Activated T-cell treated with anti-CD3 and anti-CD28 coated beads for 1 hour (primary cell): ENCODE data around the gene MIPEP.
A peak's percentile ranks its signal among the peaks of the same experiment; 100 is the strongest.

Experiments
- DNase-seq: peaks from one replicate; pipeline ENCODE4 v3.0.0-alpha.2; 2020; ENCODE audit warnings: low read depth

Gene MIPEP

DNA sequence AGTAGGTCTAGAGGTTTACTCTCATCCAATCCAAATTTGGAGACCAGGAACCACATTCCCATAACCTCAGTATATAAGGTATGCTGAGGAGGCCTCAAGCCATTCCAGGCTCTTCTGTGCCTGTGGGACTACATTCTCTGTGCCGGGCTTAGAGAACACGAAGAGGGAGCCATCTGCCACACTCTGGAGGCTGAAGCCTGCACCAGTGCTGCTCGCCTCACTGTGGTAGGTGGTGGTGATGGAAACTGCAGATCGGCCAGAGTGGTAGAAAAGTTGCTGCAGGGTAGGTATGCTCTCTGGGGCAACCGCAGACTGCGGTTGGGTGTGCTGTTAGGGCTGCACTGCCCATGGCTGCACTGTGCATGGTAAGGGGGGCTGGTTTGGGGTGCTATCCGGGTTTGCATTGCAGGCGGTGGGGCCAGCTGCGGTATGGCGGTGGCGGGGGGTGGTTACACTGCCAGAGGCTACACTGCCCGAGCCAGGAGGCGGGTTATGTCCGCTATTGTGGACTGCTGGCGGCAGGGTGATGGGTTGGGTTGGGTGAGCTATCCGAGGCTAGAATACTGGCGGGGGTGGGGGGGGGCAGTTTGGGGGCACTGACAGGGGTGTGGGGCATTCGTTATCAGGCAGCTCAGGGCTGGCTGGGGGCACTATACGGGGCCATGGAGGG, 174.0 kb downstream of the MIPEP start:
- no peak for DNase-seq

DNA sequence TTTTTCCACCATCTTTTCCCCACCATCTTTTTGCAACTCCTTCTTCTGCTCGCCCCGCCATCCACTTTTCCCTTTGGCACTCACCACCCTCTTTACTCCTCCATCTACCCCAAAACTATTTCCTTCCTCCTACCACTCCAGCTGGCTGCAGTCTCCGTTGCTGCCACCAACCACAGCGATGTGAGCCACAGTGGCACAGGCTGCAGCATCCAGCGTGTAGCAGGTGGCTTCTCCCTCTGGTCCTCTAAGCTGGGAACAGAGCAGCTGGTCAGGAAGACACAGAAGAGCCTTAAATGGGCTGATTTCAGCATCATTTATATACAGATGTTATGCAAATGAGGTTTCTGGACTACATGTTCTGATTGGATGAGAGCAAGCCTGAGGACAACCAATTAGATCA, 174.5 kb downstream of the MIPEP start:
- DNase-seq, result no peak

DNA sequence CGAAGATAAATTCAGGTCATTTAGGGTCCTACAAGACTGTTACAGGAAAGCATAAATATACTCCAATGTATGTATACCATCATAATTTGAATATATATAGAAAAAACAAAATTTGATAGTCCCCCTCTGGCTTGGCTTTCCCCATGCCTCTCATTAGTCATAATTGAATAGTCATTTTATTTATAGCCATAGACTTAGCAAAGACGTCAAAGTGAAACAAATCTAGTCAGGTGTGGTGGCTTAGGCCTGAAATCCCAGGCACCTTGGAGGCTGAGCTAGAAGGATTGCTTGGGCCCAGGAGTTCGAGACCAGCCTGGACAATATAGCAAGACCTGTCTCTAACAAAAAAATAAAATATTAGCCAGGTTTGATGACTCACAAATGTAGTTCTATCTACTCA, 177.8 kb downstream of the MIPEP start:
- DNase-seq, result no peak

DNA sequence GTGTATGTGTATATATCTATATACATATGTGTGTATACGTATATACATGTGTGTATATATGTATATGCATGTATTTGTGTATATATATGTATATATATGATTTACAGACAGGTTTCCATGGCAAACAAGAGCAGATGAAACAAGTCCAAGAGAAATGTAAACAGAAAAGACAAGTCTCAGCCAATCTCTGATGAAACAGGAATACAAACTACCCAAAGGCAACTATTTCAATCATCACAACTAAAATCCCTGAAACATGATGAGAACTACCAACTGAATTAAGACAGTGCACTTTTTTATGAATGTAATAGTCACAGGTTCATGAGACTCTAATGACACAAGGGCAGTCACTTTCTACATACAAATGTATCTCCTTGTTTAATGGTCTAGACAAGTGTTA, 178.8 kb downstream of the MIPEP start:
- DNase-seq, result no peak

DNA sequence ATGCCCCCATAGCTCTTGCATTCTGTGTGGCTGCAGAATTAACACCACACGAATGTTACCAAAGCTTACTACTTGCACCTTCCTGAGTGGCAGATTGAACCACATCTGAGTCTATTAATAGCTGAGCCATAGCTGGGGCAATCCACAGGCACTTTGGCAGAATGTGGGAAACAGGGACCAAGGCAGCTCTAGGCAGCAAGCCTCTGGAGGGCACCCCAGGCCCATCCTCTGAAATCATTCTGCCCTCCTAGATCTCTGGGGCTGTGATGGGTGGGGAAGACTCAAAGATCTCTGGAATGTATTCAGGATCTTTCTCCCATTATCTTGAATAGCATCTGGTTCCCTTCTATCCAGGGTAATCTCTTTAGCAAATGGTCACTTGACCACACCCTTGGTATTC, 179.7 kb downstream of the MIPEP start:
- DNase-seq, result no peak

DNA sequence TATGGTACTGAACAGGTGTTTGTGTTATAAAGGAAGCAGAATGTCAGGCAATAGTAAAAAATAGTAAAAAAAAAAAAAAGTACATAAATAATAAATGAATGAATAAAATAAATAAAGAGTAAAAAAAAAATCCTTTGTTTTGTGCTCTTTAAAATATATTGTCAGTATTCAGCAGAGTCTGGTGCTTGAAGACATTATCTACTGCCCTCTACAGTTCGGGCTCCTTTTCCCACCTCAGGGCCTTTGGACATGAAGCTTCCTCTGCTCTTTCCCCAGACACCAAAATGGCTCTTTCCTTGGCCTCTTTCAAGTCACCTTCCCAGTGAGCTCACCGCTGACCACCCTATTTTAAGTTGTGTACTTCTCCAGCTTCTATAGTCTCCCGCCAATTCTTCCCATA, 181.5 kb downstream of the MIPEP start:
- no peak for DNase-seq

DNA sequence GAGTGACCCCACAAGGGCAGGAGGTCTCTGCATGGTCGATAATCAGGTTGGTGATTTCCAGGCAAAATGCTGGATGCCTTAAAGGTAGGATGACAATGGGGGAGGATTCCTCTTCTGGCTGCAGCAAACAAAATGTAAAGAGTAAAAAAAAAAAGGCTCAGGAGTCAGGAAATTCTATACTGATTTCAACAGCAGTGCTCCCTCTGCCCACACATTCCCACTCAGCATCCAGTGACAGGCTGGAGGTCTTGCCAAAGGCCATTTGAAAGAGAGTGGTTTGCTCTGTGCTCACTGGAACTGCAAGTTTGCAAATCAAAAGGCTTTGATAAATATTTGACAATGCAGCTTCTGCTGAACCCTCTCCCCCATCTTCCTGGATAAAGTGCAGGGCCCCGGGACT, 183.6 kb downstream of the MIPEP start:
- no peak for DNase-seq

DNA sequence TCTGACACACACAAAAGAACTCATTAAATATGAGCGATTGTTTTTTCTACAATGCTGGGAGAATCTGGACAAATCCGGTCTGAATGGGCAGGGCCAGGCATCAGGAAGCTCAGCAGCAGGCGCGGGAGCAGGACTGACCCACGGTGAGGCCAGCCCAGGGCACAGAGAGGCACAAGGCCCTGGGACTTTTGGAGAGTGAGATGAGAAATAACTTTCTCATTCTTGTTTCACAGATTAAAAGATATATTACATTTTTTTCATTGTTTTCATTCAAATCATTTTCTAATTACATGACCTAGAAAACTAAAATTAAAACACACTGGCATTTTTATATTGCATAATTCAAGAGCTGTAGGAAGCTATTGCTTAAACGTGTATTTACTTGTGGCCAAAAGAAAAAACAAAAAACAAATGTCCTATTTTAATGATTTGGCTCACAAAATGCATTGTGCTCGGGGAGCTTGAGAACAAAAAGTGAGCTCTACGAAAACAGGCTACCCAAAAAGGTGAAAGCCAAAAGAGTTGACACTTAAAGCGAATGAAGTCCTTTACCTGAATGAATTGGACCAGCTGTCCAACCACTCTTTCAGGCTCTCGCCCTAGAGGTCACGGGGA, 185.8 kb downstream of the MIPEP start:
- no peak for DNase-seq

DNA sequence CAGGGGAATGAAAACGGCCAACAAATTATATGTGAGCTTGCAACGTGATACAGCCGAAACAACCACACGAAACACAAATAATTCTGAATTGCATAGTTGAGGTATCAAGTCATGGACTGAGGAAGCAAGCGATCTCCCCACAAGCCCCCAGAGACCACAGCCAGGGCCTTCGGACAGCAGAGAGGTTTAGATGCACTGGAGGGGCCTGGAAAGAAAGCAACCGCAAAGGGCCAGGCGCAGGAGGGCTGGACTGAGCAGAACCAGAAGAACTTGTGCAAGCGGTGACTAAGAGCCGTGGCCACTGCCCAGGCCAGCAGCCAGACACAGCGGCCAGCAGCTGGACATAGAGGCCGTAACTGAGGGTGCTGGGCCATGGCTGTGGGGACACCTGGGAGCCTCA, 187.6 kb downstream of the MIPEP start:
- DNase-seq, result no peak

DNA sequence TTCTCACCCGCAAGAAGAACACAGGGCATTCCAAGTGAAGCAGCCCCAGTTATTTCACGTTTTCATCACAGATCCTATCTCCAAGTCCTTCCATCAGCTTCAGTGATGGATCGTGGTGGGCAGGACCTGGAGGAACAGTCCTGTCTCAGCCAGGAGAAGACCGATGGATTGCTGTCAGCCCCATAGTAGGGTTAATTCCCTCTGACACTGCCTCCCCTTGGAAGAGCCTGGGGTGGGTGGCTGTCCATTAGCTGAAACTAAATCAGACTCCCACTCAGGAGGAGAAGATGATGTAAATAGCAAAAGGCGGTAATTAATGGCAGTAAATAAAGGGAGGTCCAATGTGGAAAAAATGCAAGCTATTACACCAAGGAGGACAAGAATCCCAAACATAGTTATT, 188.0 kb downstream of the MIPEP start:
- no peak for DNase-seq

DNA sequence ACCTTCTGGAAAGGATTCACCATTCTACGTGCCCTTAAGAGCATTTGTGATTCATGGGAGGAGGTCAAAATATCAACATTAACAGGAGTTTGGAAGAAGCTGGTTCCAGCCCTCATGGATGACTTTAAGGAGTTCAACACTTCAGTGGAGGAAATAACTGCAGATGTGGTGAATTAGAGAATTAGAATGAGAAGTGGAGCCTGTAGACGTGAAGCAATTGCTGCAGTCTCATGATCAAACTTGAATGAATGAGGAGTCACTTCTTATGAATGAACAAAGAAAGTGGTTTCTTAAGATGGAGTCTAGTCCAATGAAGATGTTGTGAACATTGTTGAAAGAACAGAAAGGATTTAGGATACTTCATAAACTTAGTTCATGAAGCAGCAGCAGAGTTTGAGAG, 189.9 kb downstream of the MIPEP start:
- DNase-seq, result no peak

DNA sequence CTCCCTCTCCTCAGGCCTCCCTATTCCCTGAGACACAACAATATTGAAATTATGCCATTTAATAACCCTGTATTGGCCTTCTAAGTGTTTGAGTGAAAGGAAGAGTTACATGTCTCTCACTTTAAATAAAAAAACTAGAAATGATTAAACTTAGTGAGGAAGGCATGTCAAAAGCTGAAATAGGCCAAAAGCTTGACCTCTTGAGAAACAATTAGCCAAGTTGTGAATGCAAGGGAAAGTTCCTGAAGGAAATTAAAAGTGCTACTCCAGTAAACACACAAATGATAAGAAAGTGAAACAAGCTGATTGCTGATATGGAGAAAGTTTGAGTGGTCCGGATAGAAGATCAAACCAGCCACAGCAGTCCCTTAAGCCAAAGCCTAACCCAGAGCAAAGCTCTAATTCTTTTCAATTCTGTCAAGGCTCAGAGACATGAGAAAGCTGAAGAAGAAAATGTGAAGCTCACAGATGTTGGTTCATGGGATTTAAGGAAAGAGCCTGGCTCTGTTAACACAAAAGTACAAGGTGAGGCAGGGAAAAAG, 191.4 kb downstream of the MIPEP start:
- no peak for DNase-seq

DNA sequence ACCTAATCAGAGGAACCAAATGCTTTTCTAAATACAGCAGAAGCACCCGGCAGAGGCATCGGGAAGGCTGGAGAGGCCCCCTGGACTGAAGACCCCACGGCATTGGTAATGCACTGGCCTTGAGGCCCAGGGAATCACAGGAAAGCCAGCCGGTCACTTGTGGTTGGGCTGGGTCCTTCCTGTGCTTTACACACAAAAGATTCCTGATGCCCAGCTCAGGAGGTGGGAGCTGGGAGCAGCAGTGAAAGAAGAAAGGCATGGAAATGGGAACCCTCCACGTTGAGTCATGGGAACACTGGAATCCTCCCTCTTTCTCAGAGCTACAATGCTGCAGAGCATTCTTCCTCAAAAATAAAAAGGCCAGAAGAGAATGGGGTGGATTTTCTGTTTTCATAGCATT, 192.6 kb downstream of the MIPEP start:
- DNase-seq, result no peak

DNA sequence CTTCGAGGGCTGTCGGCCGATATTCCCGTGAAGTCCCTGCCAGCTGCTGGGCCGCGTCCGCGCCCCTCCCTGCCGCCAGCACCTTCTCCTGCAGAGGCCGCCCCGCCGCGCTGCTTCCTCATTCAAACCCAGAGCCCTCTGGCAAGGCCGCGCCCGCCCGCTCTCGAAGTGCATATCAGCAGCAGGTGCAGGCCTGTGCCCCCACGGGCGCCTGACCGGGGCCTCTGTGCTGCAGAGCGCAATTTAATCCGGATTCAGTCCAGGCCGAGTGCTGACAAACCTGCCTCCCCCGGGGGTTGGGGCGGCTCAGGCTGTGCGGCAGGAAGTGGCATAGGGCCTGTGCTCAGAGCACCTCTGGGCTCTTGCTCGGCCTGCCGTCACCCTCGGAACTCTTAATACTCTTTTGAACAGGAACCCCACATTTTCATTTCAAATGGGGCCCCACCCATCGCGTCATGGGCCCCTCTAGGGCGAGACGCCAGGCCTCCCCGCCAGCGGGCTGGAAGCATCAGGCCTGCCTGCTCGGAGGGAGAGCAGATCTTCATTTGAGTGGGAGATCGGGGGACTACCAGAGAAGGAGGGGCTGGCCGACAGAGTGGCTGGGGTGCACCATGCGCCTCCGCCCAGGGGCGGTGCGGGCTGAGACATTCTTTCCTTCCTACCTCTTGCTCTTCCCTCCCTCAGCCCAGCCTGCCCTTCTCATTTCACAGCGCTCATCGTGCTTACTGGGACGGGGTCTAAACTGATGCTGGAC, 193.3 kb downstream of the MIPEP start:
- DNase-seq, result peak; percentile 42

DNA sequence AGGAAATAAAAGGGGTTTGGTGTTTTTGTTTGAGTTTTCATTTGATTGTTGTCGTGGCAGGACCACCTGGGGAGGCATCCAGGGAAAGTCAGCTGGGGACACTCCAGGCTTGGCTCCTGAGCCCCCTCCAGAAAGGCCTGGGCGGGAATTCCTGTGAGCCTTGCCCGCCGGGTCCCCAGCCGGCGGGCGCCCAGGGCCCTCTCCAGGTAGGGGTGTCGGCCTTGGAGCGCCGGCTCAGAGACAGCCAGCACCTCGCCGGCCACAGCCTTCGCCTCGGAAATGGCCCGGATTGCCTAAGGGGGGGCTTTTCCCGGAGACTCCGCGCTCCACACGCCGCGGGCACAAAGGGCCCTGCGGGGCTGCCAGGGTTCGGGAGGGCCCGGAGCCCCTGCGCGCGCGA, 194.0 kb downstream of the MIPEP start:
- DNase-seq, result no peak

DNA sequence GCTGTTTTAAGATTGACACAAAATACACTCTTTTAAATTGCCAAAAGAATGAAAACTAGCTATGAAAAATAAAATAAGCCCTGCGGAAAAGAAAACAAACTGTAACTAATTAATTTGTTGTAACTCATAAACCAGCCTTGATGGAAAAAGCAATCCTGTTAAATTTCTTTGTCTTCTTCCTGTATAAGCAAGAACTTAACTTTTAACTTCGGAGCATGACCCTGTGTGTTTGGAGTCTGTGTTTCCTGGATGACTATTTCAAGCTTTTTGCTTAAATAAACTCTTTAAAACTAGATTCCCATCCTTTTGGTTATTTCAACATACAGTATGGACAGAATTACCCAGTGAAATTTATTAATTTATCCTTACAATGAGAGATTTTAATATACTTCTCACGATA, 196.4 kb downstream of the MIPEP start:
- no peak for DNase-seq

DNA sequence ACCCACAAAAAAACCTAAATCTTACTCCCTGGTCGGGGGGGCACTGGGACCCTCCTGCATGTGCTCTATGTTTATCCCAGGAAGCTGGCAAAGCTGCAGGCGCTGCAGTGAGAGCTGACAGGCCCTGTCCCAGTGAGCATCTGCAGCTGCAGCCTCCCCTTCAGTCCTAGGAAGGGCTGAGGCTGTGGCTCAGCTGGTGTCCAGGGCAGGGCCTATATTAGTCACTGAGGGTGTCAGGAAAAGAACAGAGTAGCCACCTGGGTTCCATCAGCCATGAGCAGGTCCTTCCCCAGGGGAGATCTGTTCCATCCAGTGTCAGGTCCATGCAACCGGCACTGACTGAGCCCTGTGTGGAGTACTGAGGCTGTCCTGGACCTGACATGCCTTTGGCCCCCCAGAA, 198.5 kb downstream of the MIPEP start:
- DNase-seq, result no peak

DNA sequence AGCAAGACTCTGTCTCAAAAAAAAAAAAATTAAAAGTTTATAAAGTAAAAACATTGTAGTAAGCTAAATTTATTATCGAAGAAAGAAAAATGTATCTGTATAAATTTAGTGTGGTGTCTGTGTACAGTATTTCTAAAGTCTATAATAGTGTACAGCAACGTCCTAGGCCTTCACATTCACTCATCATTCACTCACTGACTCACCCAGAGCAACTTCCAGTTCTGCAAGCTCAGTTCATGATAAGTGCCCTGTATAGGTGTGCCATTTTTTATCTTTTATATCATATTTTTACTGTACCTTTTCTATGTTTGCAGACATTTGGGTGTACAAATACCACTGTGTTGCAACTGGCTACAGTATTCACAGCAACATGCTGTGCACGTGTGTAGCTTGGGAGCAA, 200.9 kb downstream of the MIPEP start:
- DNase-seq, result no peak

DNA sequence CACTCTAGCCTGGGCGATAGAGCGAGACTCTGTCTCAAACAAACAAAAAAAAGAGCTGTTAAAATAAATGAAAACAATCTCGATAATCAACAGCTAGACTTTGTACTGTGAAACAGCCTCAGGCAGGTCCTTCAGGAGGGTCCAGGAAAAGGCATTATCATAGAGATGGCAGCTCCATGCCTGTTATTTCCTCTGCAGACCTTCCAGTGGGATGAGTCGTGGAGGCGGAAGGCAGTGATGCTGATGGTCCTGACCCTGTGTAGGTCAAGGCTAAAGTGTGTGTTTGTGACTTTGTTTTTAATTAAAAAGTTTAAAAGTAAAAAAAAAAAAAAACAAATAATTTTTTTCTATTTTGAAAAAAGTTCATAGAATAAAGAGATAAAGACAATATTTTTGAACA, 201.6 kb downstream of the MIPEP start:
- no peak for DNase-seq

DNA sequence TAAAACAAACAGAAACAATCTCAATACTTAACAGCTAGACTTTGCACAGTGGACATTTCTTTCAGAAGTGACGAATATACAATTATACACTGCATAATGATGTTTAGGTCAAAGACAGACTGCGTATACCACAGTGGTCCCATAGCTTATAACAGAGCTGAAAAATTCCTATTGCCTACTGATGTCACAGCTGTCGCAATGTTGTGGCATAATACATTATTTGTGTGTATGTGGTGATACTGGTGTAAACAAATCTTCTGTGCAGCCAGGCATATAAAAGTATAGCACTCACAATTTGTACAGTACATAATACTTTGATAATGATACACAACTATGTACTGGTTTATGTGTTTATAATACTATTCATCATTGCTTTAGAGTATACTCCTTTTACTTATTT, 202.3 kb downstream of the MIPEP start:
- DNase-seq, result no peak

DNA sequence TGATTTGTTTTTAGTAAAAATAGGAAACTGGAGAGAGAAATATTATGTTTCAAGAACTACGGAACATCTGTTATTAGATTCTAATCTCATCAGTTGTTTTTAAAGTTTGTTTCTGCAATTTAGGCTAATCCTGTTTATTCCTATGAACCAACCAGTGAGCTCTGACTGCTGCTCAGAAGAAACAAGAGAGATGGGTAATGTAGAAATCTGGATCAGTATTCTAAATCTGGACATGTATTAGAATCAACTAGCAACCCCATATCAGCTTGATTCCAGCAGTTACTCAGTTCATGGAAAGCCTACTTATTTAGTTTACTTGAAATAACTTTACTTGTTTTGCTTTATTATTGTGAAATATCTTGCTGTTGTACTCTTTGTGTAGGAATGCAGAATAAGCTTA, 203.8 kb downstream of the MIPEP start:
- no peak for DNase-seq

DNA sequence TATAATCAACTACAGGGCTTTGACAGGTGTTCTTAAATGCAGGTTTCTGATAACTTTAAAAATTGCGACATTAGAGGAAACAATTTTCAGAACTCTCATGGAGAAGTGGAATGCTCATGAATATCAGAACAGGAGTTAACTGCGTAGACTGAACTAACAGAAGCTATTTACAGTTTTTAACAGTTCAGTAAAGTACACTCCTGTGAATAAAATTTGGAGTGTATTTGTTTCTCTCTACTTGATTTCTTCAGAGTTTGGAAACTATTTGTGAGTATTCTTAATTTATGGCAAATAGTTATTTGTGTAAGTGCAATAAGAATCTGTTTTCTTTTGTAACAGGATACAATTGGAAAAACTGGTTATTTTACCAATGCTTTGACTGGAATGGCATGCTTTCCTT, 204.6 kb downstream of the MIPEP start:
- DNase-seq, result no peak

DNA sequence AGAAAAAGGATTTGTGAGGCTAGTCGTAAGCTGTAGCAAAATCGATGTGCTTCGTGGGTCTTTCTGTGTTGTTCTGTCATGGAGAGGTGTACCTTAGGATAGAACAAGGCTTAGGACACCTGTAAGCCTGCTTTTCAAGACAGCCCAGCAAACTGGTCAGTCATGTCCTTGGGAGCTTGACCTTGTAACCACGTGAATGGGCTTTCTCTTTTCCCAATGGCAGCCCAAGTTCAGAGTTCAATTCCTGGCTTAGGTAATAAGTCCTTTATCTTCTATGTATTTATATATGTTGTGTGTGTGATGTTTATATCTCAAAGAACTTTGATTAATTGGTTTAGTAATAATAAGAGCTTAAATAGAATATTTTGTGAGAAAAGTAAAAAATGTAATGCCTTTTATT, 206.1 kb downstream of the MIPEP start:
- no peak for DNase-seq
